Gastrocnemius medialis (tissue), 4 donors: ENCODE results near the gene PPP2R3C.

Experiments used
- POLR2A ChIP-seq, 2 donors: fragments of 450-650 bp; IDR thresholded peaks; one replicate each; pipeline ENCODE4 v1.6.1; 2017; ENCODE audit warnings: antibody characterized with exemption in 2 of 2, mild to moderate bottlenecking in 2 of 2, moderate library complexity in 2 of 2
- TF ChIP-seq, protein P1 (sequence below), 5 experiments: fragments of 450-650 bp in 3 of 5; fragments of 200-600 bp in 2 of 5; sonication (generic) in 2 of 5; IDR thresholded peaks in 4 of 5; conservative IDR thresholded peaks in 1 of 5; 1 replicate in 4 of 5; 2 replicates in 1 of 5; pipeline ENCODE4 v1.5.1; 2016 to 2019; ENCODE audit warnings: antibody characterized with exemption in 5 of 5, mild to moderate bottlenecking in 3 of 5, moderate library complexity in 3 of 5

- TF ChIP-seq, protein P1, sequence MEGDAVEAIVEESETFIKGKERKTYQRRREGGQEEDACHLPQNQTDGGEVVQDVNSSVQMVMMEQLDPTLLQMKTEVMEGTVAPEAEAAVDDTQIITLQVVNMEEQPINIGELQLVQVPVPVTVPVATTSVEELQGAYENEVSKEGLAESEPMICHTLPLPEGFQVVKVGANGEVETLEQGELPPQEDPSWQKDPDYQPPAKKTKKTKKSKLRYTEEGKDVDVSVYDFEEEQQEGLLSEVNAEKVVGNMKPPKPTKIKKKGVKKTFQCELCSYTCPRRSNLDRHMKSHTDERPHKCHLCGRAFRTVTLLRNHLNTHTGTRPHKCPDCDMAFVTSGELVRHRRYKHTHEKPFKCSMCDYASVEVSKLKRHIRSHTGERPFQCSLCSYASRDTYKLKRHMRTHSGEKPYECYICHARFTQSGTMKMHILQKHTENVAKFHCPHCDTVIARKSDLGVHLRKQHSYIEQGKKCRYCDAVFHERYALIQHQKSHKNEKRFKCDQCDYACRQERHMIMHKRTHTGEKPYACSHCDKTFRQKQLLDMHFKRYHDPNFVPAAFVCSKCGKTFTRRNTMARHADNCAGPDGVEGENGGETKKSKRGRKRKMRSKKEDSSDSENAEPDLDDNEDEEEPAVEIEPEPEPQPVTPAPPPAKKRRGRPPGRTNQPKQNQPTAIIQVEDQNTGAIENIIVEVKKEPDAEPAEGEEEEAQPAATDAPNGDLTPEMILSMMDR (IDR thresholded peaks at IDR 0.05 in 4 of 5, conservative IDR thresholded peaks at IDR 0.05 in 1 of 5) = no peak
- TF ChIP-seq POLR2A (IDR thresholded peaks at IDR 0.05) = no peak
Measured at GRCh38 chr14:35159742-35160409, 38.1 kb upstream of the PPP2R3C start.
